Lung (tissue), 12 donors: Measurements from ENCODE around the gene BRME1. TPM values are rescaled to one million over a fixed set of nuclear protein-coding genes. Genes with fewer than 3 reads are reported as not detected.

Experiments
- ATAC-seq: fragments of 200-7000 bp; cut with Tn5 transposase; one replicate; pipeline ENCODE4 v1.9.1; 2020; ENCODE audit warnings: moderate number of reproducible peaks; ENCODE audit not compliant: insufficient read depth, low FRiP score
- DNase-seq, 3 donors: peaks; one replicate each; pipeline ENCODE4 v3.0.0-alpha.2; 2013 to 2017
- H3K27ac ChIP-seq, 2 donors: one replicate each; pipeline ENCODE4 v1.5.1; 2013; ENCODE audit warnings: mild to moderate bottlenecking in 2 of 2, moderate library complexity in 2 of 2, control low read depth in 1 of 2, inconsistent platforms in 1 of 2, low read depth in 1 of 2, low read length in 1 of 2
- H3K27me3 ChIP-seq, 3 donors: one replicate each; pipeline ENCODE4 v1.5.1; 2013; ENCODE audit warnings: low read length in 2 of 3; ENCODE audit not compliant: control insufficient read depth in 3 of 3, insufficient read depth in 3 of 3
- H3K36me3 ChIP-seq, 4 donors: one replicate each; pipeline ENCODE4 v1.5.1; 2013; ENCODE audit warnings: low read length in 4 of 4, mild to moderate bottlenecking in 1 of 4, moderate library complexity in 1 of 4; ENCODE audit not compliant: control insufficient read depth in 4 of 4, insufficient read depth in 4 of 4
- H3K4me1 ChIP-seq, 5 donors: one replicate each; pipeline ENCODE4 v1.5.1; 2013; ENCODE audit warnings: low read length in 5 of 5, mild to moderate bottlenecking in 2 of 5, moderate library complexity in 1 of 5; ENCODE audit not compliant: control insufficient read depth in 5 of 5, insufficient read depth in 5 of 5
- H3K4me3 ChIP-seq: one replicate; pipeline ENCODE4 v1.5.1; 2013; ENCODE audit warnings: mild to moderate bottlenecking, control low read depth, moderate library complexity
- H3K9ac ChIP-seq, 2 donors: one replicate each; pipeline ENCODE4 v1.5.1; 2013; ENCODE audit warnings: low read length in 2 of 2, control low read depth in 1 of 2; ENCODE audit not compliant: insufficient read depth in 1 of 2
- H3K9me3 ChIP-seq, 4 donors: one replicate each; pipeline ENCODE4 v1.5.1; 2013; ENCODE audit warnings: low read length in 3 of 4, mild to moderate bottlenecking in 1 of 4, moderate library complexity in 1 of 4; ENCODE audit not compliant: control insufficient read depth in 4 of 4, insufficient read depth in 3 of 4
- WGBS, 2 donors: extraction: QIAGEN DNeasy Blood & Tissue Kit; methylation state at CpG; one replicate each; pipeline ENCODE4 v1.1.7; 2013; 5-methylcytosine and 5-hydroxymethylcytosine counted together
- polyA plus RNA-seq, 2 donors: library from polyadenylated mRNA; stranded (reverse); fragments of 200-250 nt; gene quantifications; one replicate each; pipeline ENCODE4 v1.2.1, GENCODE V29; 2013
- total RNA-seq, 2 donors: library from RNA; depleted of rRNA in 1 of 2; stranded (reverse); fragments of >200 nt in 1 of 2; gene quantifications; one replicate each; pipeline ENCODE4 v1.2.1, GENCODE V29; 2014 to 2021
- TF ChIP-seq, protein P1 (sequence below): IDR thresholded peaks from 2 replicates; pipeline ENCODE4 v1.5.1; 2012; ENCODE audit warnings: mild to moderate bottlenecking; ENCODE audit errors: control extremely low read depth, extremely low read depth
- donor health status: control.
- donor health status: control.
- donor health status: Bipolar disorder and iron deficiency.
- donor health status: healthy.
- donor health status: DM: yes; HTN: yes; CAD: no.

Gene BRME1
- total and polyA plus RNA-seq, 4 donors = 1.3 to 3.2 (median 2.9) TPM

DNA sequence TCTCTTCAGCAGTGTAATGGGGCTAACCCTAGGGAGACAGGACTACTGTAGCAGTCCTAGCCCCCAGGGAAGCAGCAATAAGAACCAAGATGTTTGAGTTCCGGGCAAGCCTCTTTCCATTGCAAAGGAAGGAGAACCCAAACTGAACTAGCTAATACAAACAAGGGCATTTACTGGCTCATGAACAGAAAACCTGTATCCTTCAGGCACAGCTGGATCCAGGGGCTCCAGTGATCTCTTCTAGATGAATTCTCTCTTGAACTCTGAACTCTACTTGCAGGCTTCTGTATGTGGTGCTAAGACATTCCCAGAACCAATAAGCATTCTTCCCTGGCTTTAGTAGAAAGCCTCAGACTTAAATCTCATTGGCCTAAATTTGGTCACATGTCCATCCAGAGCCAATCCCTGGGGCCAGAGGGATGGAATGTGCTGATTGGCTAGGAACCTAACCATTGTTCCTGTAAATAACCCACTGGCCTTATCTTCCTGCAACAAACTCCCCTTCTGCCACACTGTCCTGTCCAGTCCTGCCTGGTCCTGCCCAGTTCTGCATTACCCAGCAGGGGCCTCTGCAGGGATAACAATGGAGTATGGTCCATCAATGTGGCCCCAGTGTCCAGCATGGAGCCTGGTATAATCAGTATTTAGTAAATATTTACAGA lies 36.2 kb upstream of the BRME1 start:
- H3K27ac ChIP-seq = no peak overlapping the region
- no peaks in the 10 kb centered on the region for H3K36me3 ChIP-seq
- 96 to 97% methylated on average over 1 of the region's 1 CpG for WGBS, 2 donors
- H3K4me1 ChIP-seq = peaks cover 0 to 7% (median 4%) of the 10 kb centered on the region in 5 donors
- no peaks in the 10 kb centered on the region for H3K9me3 ChIP-seq
- TF ChIP-seq, protein P1, sequence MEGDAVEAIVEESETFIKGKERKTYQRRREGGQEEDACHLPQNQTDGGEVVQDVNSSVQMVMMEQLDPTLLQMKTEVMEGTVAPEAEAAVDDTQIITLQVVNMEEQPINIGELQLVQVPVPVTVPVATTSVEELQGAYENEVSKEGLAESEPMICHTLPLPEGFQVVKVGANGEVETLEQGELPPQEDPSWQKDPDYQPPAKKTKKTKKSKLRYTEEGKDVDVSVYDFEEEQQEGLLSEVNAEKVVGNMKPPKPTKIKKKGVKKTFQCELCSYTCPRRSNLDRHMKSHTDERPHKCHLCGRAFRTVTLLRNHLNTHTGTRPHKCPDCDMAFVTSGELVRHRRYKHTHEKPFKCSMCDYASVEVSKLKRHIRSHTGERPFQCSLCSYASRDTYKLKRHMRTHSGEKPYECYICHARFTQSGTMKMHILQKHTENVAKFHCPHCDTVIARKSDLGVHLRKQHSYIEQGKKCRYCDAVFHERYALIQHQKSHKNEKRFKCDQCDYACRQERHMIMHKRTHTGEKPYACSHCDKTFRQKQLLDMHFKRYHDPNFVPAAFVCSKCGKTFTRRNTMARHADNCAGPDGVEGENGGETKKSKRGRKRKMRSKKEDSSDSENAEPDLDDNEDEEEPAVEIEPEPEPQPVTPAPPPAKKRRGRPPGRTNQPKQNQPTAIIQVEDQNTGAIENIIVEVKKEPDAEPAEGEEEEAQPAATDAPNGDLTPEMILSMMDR = no peak
- H3K4me3 ChIP-seq = no peak overlapping the region
- peaks cover 0 to 4% (median 0%) of the 10 kb centered on the region in 3 donors for H3K27me3 ChIP-seq
- H3K9ac ChIP-seq = no peak overlapping the region
- ATAC-seq (no peak), DNase-seq (no peak)

DNA sequence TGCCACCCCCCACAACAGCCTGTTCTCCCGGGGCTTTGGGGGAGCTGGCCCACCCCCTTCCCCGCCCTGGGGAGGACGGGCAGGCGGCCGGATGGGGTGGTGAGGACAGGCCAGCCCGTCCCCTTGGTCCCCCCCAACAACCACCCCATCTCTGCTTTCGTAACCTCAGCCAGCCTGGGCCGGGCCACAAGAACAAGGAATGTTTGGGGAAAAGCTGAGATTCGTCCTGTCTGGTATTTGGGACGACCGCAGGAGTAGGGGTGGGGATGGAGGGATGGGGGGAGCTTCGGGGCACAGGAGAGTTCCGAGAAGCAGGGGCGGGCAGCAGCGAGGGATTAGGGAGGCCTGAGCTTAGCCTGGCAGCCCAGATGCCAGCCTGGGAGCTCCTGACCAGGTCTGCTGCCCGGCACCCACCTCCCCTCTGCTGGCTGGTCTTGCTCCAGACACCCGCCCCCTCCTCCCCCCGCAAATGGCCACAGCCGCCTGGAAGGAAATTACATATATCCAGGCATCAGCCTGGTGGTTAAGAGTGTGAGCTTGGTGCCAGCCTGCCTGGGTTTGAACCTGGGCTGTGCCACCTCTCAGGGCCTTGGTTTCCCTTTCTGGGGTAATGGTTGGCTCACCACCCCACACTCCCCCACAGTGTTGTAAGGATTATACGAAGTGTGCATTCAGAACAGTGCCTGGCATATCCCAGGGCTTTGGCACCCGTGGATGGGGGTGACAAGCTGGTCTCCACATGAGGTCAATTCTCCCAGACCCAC lies 32.6 kb upstream of the BRME1 start, which contains the start of gene PODNL1:
Gene PODNL1 (minus strand): TSS at position 117 of the 764 bp plus-strand sequence. CDS start 236 bp downstream, outside the sequence.
- 12 to 19% methylated on average over 19 to 21 of the region's 21 CpGs for WGBS, 2 donors
- H3K9ac ChIP-seq = no peak within 1 kb of the TSS
- H3K9me3 ChIP-seq = no peaks in the 10 kb centered on the region
- H3K4me1 ChIP-seq = peaks cover 0 to 7% (median 4%) of the 10 kb centered on the region in 5 donors
- H3K27me3 ChIP-seq = peaks cover 0 to 13% (median 0%) of the 10 kb centered on the region in 3 donors
- H3K4me3 ChIP-seq = no peak within 1 kb of the TSS
- H3K27ac ChIP-seq = no peak within 1 kb of the TSS
- ATAC-seq (peak; percentile 31), DNase-seq (peak; percentile 66 to 81 (median 67))
- no peaks in the 10 kb centered on the region for H3K36me3 ChIP-seq
- TF ChIP-seq, protein P1 = no peak

DNA sequence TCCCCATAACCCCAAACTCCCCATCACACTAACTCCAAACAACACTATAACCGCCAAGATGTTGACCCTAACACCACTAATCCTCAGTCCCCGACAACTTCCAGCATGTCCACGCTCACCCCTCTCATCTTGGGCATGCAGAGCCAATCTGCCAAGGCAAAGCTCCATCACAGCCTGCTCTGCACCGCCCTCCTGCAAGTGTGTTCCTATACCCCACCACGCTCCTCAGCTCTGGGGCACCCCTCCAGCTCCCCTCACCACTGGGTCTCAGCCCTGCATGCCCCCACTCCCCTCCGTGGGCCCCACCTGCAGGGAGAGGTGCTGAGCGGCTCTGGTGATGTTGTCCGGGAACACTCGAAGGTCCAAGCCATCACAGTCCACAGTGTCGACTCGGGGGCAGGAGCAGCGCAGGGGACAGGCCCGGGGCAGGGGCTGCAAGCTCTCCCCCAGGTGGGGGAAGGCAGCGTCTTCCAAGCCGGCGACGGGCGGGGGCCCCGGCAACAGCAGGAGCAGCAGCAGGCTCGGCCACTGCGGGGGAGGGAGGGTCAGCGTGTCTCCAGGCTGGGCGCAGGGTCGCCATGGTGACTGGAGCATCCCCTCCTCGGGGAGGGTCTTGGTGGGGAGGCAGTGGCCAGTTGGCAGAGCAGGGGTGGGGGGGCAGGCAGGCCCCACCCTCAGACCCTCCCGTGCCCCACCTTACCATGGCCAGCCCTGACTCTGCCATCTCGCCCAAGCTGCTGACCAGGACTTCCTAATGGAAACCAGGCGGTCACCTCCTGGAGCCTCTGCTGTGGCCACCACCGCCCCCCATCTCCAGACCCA lies 31.8 kb upstream of the BRME1 start:
- ATAC-seq (no peak), DNase-seq (no peak)
- Histone ChIP-seq H3K36me3 (no peaks in the 10 kb centered on the region), H3K9me3 (no peaks in the 10 kb centered on the region), H3K4me1 (peaks cover 0 to 7% (median 4%) of the 10 kb centered on the region in 5 donors), H3K27me3 (peaks cover 0 to 13% (median 0%) of the 10 kb centered on the region in 3 donors), H3K27ac (no peak overlapping the region), H3K4me3 (no peak overlapping the region), H3K9ac (no peak overlapping the region)
- TF ChIP-seq, protein P1 = no peak
- WGBS, 2 donors = 22 to 23% methylated on average over 27 to 29 of the region's 29 CpGs
